ENCODE data around the gene CDKN2B-AS1.

Gene CDKN2B-AS1

DNA sequence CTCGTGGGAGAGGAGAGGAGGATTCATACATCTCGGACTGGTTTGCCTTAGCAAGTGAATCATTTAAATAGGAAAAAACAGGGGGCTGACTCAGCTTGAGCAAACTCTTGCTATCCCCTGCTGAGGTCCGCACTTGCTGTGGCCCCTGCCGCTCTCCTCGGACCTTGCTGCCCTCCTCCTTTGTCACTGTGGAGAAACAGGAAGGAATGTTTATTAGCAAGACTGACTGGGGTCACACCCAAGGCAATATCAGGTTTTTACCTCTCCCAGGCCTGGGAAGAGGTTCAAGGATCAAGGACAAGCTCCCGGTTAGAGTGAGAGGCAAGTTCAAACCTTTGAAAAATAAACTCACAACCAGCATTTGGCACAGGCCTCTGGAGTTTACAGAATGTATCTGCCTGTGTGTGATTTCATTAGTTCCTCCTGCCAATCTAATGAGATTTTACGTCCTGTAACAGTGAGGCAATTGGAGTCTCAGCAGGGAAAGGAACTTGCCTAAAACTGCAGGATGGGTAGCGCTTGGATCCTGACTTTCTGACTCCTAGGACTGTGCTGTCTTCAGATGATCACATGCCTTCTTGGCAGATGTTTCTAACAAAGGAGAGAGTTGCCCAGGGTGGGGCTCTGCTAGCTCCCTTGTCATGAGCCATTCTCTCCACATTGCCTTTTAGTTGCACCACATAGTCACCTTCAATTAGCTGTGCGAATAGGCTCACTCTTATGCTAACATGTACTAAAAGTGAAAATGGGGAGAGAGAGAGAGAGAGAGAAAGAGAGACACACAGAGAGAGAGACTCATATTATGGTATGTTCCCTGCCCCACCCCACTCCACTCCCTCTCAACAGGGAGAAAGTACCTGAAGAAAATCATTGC, 123.2 kb downstream of the CDKN2B-AS1 start:
- DNase-seq (ENCODE audit: low spot score): no peak

DNA sequence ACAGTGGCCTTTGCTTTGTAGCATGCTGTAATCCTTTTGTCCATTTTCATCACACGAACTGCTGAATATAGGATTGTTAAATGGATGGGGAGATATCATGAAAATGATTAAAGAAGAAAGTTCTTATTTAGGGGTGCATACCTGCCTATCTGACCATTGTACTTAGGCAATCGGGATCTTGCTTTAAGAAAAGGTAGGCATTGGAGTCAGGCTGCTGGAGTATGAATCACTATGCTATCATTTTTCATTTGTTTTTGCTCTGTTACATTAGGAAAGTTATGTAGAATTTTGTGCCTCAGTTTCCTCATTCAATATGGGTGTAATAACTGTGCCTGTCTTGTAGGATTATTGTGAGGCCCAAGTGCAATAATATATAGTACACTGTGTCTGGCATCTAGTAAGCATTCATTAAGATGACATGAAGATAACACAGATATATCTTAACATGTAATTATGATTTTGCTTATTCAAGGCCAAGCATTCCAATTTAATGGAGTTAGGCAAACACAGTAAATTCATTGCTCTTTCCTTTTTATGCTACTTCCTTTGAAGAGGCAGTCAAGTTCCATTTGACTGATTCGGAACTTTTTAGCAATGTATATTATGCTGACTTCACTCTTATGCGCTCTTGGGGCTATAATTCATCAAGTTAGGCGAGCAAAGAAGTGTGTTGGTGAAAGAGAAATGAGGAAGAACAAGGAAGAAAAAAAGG, 124.4 kb downstream of the CDKN2B-AS1 start:
- no peak for DNase-seq (ENCODE audit: low spot score)

DNA sequence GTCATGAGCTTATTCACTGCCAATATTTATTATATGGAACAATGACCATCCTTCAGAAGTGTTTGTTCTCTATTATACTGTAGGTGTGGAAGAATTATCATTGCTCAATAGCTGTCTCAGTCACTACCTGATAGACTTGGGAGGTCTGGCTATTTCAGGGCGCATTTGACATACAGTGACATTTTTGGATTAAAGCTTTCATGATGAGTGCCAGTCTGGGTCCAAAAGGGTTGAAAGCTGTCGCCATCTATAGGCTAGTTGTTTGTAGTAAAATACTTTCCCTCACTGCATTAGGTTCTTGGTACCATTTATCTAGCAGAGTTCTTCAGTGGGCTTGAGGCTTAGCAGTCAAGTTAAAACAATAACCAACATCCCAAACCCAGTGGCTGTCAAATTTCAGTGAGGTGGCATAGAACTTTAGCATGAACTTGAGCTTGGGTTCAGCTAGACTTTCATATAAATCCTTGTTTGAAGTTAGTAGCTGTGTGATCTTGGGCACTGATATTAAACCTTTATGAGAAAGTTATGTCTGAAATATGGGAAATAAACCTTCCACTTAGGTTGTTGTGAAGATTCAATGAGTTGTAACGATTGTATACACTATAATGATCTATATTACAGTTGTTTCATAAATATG, 125.0 kb downstream of the CDKN2B-AS1 start:
- DNase-seq (ENCODE audit: low spot score): no peak

DNA sequence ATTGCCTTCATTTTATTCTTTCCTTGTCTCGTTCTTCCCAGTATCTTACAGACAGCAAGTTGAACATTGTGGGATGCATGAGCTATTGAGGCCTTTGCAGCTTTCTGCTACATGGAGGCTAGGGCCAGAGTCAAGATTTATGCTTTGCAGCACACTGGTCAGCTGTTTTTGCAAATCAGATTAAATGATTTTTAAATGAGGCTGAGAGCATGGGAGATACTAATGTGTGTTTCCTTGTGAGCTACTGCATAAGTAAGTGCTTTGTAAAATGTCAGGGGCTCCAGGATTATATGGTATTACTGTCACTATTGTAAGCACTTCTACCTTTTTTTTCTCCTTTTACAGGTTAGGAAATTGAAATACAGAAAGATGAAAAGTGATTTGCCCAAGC, 125.6 kb downstream of the CDKN2B-AS1 start:
- no peak for DNase-seq (ENCODE audit: low spot score)

DNA sequence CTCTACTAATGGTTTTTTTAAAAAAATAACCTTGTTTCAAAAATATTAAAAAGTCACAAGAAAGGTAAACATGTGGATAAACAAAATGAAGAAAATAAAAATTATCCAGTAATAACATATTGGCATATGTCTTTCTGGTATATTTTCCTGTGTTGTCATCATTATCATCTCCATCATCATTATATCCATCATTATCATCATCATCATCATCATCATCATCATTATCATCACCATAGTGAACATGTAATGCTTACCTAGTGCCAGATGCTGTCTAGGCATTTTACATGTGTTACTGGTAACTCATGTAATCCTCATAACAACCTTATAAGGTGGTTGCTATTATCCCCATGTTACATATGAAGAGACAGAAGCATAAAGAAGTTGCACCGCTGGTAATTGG, 126.0 kb downstream of the CDKN2B-AS1 start:
- no peak for DNase-seq (ENCODE audit: low spot score)

DNA sequence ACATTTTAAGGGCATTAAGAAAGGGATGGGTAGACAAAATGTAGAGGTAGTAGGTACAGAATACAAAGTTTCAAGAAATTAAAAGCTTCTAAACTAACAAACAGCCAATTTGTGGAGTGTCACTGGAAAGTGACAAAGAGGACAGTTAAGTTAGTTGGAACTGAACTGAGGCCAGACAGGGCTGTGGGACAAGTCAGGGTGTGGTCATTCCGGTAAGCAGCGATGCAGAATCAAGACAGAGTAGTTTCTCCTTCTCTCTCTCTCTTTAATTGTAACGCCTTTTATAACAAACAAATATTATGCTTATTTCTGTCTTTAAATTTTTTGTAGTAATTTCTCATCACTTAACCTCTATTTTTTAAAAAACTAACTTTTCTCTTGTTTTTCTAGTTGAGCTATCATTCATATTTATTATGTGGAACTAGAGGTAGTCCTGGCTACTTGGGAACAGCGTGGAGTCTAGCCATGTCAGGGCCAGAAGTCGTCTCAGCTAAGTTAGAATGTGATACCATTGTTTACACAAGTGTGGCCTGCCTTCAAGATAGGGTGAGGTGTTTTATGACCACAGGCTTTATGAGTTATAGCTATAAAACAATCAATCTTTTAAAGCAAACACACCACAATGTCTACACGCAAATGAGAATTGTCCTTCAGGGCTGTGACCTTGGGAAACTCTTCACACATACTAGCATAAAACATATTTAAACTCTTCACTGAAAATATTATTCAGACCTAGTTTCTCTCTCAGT, 129.8 kb downstream of the CDKN2B-AS1 start:
- no peak for DNase-seq (ENCODE audit: low spot score)

DNA sequence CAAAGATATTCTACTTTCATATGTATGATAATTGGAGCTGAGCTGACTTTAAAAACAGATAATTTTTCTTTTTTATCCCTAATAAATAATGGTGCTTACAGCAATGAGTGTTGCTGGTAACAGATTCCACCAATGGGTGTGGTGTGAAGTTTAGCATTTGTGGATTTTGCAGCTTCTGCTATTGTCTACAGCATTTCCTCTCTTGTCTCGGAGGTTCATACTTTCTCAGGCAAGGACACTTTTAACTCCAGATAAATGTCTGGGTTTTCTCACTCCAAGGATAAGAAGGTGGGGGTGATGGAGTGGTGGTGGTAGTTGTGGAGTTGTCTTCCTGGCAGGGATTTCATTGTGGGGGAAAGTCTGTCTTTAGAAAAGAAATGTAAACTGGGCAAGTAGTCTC, 134.5 kb downstream of the CDKN2B-AS1 start:
- DNase-seq (ENCODE audit: low spot score): no peak

DNA sequence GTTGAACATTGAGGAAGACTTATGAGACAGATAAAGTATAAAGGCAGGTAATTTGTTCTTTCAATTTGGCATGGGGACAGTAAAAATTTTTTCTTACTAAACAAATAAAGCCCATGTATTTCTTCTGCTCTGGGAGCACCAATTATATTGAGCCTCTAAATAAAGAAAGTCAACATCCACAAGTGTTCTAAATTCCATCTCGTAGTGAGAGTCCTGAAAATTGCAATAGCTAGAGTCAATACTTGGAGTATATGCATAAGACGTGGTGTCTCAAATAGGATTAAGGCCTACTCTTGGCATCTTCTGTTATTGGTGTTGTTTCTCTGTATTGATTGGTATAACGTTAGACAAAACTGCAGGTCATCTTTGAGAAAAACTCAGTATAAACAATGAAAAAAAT, 135.0 kb downstream of the CDKN2B-AS1 start:
- no peak for DNase-seq (ENCODE audit: low spot score)

DNA sequence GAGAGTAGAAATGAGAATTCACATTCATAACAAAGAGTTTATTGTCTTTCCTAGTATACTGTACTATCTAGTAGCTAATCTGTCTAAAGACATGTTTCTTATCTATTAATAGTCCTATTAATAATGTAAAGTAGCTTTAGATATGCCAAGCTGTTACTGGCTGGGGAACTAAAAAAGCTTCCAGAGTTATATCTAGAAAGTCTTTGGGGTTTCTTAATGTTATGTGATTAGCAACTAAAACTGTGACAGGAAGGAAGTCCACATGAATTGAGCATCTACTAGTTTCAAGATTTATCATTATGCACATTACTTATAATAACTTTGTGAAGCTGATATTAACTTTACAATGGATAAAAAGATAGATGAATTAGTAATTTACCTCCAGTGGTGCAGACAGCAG, 137.2 kb downstream of the CDKN2B-AS1 start:
- DNase-seq (ENCODE audit: low spot score): no peak

DNA sequence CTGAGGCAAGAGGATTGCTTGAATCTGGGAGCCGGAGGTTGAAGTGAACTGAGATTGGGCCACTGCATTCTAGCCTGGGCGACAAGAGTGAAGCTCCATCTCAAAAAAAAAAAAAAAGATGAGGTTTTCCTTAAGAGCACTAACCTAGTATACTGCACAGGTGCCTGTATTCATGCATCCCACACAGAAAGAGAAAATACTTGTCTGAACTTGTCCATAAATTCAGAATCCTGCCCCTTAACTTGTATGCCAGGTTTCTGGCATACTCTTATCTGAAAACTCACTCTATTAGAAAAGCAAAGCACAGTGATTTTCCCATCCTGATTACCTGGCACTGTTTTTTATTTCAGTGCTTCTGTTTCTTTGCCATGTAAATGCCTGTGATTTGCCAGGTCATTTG, 139.8 kb downstream of the CDKN2B-AS1 start:
- no peak for DNase-seq (ENCODE audit: low spot score)

DNA sequence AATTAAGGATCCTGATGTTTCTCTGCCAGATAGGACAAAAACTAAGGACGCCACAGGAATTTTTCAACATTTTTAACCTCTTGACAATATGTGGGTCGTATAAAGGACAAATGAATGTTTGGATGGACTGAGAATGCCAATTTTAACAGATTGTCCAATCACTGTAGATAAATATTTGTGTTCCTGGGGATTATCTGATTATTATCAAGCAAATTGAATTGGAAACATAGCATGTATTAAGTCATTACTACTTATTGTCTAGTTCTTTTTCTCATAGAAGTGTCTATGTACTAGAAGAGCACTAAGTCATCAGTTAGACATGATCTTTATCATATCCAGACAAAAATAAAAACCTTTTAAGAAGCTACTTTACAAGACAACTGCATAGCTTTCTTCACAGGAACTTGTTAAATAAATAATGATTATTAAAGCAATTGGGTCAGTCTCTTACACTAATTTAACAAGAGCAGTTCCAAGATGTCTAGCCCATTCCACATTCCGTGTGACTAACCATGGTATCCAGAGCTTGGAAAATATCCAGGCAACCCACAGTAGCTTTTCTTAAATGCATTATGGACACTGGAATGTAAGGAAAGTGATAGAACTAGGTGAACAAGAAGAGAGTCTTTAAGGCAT, 142.0 kb downstream of the CDKN2B-AS1 start:
- DNase-seq (ENCODE audit: low spot score): no peak

DNA sequence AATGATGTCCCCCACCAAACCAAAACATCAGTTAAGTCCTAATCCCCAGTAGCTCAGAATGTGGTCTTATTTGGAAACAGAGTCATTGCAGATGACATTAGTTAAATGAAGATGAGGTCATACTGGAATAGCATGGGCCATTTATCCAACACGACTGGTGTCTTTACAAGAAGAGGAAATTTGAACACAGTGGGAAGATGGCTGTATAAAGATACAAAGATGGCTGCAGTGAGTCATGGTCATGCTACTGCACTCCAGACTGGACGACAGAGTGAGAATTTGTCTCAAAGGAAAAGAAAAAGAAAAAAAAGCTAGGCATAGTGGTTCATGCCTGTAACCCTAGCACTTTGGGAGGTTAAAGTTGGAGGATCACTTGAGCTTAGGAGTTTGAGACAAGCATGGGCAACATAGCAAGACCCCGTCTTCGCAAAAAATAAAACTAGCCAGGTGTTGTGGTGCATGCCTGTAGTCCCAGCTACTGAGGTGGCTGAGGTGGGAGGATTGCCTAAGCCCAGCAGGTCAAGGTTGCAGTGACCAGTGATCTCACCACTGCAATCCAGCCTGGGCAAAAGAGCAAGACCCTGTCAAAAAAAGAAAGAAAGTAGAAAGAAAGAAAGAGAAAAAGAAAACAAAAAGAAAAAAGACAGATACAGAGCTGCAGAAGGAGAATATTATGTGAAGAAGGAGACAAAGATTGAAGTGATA, 144.5 kb downstream of the CDKN2B-AS1 start:
- DNase-seq (ENCODE audit: low spot score): no peak

DNA sequence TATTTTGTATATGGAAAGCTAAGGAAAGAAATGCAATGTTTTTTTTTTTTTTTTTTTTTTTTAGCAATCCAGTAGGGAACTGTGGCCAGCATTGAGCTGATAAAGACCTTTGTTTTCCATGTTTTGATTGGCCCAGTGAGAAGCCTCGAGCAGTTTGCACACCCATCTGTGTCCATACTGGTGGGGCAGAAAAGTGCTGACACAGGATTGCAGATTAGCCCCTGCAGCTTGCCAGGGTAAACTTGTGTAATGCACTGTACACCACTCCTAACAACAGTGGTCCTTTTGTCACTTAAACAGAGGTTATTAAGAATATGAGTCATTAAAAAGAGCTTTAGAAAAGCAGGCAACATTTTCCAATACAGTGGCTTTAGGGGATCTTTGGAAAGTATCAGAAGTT, 147.3 kb downstream of the CDKN2B-AS1 start:
- no peak for DNase-seq (ENCODE audit: low spot score)

DNA sequence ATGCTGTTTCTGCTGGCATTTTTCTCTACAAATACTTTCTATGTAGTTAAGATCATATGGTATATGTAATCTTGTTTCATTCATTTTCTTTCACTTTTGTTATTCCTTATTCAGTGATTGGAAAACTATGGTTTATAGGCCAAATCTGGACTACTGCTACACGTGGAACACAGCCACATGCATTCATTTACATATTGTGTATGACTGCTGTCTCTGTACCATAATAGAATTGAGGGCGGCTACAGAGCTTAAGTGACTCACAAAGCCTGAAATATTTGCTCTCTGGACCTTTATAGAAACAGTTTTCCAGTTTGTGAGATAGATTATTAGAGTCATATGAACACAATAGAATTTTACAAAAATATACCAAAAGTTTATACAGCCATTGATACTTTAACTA, 148.1 kb downstream of the CDKN2B-AS1 start:
- DNase-seq (ENCODE audit: low spot score): no peak

DNA sequence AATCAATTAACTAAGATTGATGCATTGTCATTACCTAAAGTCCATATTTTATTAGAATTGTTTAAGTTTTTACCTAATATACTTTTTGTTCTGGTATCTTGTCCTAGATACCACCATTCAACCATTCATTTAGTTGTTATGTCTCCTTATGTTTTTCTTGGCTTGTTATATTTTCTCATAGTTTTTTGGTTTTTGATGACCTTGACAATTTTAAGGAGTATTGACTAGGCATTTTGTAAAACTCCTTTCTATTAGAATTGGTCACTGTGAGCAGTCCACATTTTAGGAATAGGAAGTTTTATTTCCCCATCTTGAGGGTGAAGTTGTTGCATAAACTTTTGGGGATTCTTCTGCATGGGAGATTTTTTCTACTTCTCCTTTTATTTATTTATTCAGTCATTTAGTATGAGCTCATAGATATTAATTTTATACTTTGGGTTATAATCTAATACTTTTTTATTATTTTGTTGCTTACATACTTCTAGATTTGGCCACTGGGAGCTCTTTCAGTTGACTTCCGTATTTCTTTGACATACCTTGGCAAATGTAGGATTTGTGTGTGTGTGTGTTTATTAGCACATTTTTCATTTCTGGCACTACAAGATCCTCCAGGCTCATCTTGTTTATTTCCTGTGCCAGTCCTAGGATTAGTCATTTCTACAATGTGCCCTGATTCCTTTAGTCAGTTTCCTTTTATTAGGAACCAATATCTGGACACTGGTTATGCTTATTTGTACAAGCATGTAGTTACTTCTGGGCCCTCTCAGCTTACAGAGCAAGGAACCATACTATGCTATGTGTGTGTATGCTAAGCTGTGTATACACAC, 149.4 kb downstream of the CDKN2B-AS1 start:
- DNase-seq (ENCODE audit: low spot score): no peak

DNA sequence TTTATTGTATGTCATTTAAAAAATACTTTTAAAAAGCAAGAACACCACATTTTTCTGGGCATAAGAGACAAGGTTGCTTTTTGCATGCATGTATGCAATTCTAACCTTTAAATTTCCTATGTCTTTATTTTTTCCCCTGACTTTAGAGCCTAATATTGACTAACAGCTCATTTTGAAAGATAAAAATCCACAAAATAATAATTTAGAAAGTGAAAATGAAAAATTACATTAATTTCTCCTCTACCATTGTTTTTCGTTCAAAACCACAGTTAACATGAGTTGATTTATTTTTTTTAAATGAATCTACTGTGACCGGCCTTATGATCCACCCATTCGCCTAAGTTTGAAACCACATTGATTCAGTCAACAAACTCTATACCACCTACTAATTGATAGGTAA, 152.0 kb downstream of the CDKN2B-AS1 start:
- DNase-seq (ENCODE audit: low spot score): no peak

DNA sequence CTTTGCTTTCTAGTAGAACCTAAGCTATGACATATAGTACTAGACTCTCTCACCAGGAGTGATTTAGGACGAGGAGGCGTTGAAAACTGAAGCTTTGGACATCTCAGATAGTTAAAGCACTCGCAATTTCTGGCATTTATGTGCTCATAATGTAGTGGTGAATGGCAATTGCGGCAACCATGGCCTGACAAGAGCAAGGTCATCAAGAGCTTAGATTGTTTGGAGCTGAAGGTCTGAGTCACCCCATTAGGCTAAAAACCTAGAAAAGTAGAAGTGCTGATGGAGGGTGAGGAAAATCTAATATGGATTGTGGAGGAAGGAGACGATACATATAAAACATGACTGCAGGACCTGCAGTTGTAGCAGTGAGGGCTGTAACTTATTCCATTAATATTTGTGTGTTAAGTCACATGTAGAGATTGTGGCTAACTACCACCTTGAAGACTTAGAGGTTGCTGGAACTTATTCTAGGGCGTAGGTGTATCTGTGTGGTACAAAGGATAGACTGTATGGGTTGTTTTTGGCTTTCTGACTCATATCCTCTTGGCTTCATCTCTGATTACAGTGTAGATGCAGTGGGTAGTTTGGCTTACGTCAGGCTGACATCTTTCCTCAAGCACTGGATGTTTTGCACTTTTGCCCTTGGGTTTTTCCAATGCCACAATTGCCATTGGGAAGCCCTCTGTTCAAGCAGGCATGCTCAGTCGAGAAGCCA, 153.4 kb downstream of the CDKN2B-AS1 start:
- DNase-seq (ENCODE audit: low spot score): no peak

DNA sequence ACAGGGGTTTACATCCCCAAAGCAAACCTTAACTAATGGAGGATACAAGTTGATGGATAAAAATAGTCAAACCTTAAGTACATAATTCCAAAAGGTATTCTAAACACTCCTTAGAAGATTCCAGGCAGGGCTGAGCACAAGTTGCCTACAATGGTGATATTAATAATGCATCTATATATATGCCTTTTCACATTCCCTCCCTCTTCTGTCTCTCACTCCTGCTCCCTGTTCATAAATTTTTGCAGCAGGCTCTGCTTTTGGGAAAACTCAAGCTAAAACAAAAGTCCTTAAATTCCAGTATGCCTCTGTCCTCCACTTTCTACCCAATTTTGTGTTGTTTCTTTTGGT, 153.9 kb downstream of the CDKN2B-AS1 start:
- DNase-seq (ENCODE audit: low spot score): no peak

DNA sequence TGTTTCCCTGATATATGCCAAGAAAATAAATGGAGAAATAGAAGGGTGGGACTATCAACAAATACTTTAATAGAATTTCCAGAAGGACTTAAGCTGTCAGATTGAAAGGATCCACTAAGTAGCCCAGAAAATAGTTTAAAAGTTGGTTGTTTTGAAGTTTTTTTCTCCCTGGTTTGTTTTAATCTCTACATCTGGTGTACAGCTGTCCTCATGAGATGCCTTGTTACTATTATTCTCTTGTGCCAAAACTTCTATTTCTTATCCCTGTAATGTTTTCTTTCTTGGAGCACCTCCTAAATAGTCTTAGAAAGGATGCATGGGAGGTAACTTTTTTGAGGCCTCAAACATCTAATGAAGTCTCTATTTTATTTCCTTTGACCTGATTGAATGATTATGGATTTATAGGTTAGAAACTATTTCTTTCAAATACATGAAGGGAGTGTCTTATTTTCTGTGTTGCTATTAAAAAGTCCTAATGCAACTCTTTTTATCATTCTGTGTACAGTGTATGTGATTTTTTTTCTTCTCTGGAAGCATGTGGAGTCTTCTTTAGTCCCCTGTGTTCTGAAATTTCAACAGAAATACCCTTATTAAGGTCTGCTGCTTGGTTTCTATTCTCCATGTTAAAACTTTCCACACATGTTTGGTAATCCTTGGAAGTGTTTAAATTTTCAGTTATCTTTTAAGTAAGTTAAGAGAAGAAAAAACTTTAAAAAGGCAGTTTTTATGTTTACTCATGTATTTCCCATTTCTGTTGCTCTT, 154.5 kb downstream of the CDKN2B-AS1 start:
- no peak for DNase-seq (ENCODE audit: low spot score)

Data from left forelimb (tissue), 1 donor.